Activated CD4-positive, alpha-beta T cell treated with anti-CD3 and anti-CD28 coated beads for 4 hours (primary cell): ENCODE data around the gene CCDC12.

Experiments
- DNase-seq, 2 donors: peaks; one replicate each; pipeline ENCODE4 v3.0.0-alpha.2; 2020

The CCDC12 gene

DNA sequence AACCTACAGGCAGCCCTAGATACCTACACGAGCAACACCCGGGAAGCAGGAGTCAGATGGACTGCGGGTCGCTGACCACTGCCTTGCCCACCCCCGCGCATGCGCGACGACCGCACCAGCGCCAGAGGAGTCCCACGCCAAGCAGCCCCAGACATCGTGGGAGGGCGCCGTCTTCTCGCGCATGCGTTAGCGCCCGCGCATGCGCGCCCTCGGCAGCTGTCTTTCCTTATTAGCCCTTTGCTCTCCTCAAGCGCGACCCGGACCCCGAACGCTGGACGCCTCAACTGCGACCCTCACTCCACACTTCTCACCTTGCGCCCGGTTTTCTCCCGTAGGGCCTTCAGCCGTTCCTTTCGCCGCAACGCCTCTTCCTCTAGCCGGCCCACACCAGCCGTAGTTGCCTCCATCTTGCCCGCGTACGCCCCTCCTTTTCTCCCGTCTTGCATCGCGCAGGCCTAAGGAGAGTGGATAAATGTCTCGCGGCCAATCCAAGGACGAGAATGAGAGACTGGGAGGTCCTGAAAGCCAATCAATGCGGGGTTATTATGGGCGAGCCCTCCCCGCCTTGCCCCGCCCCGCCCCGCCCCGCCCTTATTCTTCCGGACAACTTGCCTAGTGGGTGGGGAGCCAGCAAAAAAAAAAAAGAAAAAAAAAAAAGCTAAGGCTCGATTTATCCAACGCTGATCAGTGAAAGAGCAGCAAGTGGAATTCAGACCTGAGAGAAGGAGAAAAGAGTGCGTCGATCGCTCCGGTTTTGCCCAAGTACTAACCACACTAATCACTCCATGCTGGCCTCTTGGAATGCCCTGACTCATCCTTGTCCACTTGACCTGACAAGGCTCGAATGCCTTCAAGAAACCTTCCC lies at the start of gene CCDC12:
CCDC12 (minus strand) TSS at position 420 of the 865 bp plus-strand sequence; CDS start at position 407, 13 bp downstream.
- DNase-seq: peak; percentile 91 to 95

DNA sequence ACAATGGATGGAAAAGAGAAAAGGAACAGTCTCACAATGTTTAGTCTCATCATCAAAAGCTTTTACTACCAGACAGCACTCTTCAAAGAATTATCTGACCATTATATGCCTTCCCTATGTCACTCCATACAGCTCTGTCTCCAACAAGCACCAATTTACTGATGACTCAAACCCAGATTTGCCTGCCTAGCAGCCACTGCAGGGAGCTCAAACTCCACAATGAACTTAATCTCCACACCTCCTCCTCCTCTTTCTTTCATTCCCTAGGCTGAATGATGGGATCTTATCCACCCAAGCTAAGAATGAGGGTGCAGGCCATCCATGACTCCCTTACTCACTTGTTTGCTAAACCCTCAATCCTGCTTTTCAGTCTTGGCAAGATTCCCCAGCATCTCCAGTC lies 48.4 kb upstream of the CCDC12 start:
- DNase-seq: no peak

DNA sequence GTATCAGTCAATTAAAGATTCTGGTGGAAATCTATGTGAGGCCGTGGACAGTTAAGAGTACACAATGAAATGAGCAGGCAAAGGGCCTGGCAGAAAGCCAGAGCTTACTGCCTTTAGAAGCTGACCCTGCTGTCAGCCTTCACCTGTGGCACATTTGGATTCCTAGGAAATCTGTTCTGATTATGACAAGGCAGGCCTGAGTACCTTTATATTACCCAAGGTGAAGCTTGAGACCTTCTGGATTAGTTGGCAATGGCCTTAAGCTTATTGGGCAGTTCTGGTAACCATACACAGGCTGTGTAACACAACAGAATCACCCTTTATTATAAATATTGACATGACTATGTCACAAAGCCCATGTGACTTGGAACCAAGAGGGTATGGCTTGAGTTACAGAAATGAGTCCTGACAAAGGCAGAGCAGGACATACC lies 46.1 kb upstream of the CCDC12 start:
- no peak for DNase-seq

DNA sequence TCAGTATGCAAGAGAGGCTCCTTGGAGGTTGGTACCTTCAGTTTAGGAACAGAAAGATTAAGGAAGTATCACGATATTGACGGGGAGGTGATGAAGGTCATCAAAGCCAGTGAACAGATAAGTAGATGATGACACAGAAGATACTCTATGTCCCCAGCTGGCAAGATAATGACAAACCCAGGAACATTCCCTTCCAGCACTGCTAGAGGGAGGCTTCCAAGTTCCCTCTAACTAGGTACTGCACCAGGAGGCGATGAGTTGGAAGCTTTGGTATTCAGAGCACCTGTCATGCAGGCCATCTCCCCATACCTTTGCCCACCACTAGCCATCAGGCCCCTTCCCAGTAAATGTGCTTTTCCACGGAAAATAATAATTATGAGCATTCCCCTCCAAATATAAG lies 43.8 kb upstream of the CCDC12 start:
- no peak for DNase-seq

DNA sequence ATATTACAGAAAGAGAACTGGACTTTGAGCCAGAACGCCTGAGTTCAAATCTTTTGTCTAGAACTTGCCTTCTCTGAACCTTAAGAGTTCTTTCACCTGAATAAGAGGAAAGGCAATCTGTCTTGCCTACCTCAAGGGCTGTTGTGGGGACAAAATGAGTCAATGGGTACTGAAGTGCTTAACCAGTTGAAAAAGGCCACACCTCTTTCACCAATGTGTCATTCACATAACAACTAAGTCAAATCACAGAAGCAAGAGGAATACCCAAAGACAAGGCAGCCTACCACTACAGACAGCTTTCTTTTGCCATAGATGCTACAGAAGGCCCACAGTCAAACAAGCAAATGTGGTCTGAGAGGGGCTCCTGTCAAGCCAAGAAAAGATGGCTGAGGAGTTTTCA lies 42.7 kb upstream of the CCDC12 start:
- DNase-seq: no peak

DNA sequence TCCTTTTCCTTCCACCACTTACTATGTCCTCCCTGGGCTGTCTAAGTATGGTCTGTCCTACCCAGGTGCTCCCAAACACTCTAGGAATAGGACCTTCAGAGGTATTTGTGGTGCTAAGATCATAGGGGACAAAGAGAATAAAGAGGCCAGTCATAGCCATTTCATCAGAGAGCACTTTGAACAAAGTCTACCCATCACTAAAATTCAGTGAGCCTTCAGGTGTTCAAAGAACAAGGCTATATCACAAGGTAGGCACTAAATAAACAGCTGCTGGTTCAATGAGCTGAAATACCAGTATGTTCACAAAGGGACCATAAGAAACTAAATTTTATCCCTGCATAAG lies 41.7 kb upstream of the CCDC12 start:
- DNase-seq: no peak

DNA sequence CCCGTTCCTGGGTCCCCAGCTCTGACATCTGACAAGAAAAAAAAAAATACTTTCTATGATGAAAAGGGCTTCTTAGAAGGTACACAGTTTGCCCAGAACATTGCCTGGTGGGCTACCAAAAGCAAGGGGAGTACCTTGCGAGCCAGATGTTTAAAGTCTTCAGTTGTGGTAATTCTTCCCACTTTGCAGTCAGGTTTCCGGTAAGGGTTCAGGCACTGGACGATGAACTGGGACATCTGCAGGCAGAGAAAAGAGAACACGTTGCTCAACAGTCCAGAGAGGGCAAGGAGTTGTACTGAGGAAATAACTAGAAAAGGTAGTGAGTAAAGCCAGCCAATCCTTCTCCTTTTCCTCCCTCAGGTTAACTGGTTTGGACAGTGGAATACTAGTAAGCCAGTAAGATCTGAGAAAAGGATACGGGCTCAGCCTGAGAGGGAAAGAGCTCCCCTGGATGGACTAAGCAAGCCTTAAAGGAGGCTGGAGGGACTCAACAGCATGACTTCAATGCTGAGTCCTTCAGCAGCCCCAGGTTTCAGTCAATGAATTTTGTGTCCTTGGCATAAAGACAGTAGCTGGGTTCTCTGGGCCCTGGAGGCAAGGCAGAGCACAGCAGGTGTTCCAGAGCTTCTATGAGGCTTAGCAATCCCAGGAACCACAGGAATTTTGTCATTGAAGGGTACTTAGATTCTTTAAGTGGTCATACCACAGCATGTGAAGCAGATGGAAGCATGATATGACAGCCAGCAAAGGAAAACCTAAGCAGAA lies 41.1 kb upstream of the CCDC12 start:
- DNase-seq: no peak

DNA sequence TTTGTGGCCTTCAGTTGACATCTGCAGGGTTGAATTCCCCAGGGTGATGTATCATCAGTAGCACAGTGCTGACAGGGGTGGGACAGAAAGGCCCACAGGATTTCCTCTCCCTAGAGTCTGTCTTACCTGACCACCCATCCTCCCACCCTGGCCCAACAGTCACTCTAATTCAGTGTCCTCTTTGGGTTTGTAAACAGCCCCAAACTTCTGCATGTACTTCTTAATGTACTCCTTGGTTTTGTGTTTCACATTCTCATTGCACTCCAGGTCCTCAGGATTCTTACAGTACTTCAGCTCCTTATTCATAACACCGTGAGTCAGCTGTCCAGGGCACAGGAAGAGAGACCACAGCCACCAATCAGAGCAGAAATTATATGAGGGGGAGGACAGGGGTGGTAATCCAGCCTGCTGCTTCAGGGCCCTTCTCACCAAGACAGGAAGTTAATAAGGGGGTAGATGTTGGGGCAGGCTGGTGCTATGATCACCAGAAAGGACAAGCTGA lies 40.4 kb upstream of the CCDC12 start:
- DNase-seq: peak in 1 of 2 donors; percentile 32

DNA sequence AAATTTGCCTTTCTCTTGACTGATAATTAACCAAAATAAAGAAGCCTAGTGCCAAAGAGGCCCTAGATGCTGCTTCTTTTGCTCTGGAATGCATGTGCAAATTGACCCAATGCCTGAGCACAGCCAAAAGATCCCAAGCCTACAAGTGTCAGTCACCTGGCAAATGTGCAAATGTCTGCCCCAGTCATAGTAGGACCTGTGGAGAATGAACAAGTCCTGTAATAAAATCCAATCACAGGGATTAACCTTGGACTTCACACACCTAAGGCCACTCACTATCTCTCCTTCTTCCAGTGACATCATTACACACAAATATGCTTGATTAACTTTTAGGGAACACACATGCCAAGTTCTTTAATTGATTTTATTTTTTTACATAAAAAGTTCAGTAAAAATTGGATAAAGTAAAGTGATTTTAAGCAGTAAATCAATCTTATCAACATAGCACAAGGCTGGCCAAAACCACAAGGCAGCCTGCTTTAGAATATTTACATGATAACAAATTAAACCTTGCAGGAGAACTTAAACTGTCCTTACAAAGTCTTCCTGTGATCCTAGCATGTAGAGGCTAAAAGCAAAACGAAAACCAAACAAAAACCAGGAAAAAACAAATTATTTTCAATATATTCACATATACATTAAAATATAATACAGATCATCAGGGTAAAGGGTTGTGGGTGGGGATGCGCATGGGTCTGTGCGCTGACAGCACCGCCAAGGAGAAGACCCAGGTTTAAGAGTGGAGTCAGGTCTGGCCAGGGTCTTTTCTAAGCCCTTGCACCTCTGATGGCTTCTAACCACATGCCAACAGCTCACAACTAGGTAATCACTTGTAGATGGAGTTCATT lies 39.8 kb upstream of the CCDC12 start:
- no peak for DNase-seq

DNA sequence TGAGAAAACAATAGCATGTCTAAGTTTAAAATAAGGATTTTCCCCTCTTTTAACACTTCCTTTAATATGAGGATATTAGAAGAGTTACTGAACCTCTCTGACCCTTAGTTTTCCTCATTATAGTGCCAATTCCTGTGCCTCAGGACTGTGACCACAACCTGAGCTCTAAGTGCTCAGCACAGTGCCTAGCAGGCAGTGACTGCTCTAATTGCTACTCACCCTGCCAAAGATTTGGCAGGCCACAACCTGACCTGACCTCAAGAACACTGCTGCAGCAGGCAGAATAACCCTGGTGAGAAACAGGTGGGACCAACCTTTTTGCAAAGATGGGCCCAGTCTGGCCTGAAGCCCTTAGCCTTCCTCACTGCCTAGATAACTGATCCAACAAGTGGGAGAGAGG lies 38.6 kb upstream of the CCDC12 start:
- no peak for DNase-seq

DNA sequence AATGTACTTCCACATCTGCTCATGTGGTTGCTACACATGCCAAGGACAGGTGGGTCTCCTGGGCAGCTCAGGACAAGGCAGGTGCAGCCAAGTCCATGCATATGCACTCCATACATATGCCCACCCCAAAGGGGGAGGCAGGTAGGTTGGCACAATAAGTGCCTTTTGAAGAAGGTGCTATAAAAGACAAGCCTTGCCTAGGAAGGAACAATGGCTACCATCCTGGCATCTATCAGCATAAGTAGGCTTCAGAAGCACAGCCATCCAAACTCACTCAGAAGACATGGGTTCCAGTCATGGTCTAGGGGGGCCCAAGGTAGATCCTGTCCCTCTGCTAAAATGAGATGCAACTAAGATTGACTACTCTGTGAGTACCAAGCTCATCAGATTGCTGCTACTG lies 37.5 kb upstream of the CCDC12 start:
- no peak for DNase-seq

DNA sequence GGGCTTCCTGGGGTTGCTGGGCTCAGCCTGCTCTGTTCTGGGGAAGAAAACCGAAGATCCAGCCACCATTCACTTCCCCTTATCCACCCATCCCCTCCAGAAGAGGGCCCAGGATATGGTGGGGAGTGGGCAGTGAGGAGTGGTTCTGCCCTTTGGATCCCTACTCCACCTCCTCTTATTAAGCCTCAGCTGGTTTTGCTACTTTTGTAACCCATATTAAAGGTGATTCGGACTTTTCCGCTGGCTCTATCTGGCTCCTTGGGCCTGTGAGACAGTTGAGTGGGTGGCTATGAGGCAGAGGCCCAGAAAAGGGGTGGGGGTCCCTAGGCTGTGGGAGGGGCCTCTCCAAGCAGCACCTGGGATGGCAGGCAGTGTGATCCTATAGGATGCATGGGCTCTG lies 36.7 kb upstream of the CCDC12 start:
- DNase-seq: no peak

DNA sequence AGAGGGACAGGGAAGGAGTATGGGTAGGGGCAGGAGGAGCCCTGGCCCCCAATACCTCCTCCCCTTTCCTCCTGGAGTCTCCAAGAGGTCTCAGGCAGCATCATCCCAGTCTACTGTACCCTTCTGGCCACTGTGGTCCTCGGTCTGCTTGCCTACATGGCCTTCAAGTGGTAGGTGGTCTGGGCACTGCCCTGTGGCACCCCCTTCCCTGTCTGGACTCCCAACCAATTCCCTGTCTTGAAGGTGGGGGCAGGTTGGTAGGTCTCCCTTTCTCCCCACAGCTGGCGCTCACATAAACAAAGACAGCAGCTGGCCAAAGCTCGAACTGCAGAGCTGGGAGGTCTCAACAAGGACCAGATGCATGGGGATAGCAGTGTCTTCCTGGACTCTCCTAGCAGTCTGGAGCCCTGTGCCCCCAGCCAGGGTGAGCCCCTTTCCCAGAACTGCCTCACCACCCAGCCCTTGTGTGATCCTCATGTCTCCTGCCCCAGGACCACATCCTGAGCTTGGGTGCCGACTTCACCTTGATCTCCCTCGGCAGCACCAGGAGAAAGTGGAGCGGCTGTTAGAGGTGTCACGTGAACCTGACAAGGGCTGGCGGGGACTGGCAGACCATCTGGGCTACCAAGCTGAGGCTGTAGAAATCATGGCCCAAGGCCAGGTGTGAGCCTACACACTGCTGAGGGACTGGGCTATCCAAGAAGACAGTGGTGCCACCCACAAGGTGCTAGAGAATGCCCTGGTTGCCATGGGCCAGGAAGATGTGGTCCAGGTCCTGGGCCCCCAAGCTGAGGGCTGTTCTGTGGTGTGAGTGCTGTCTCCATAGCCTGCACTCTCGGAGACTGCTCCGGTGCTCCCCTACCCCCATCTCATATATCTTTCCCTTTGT lies 36.0 kb upstream of the CCDC12 start:
- no peak for DNase-seq

DNA sequence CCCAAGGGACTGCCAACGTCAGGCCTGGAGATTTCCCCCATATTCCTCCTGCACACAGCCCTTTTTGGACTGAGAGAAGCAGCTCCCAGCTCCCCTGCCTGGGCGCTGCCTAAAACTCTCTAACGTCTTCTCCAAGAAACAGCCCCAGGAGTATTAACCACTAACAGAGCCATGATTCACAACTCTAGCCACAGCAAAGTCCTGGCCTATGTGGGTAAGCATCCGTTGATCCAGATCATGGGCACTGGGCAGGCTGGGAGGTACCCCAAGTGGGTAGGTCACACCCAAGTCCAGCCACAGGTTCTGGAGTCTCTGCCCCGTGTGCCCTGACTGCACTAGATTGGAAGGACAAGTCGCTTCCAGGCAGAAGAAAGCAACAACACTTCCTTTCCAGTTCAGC lies 34.8 kb upstream of the CCDC12 start:
- no peak for DNase-seq

DNA sequence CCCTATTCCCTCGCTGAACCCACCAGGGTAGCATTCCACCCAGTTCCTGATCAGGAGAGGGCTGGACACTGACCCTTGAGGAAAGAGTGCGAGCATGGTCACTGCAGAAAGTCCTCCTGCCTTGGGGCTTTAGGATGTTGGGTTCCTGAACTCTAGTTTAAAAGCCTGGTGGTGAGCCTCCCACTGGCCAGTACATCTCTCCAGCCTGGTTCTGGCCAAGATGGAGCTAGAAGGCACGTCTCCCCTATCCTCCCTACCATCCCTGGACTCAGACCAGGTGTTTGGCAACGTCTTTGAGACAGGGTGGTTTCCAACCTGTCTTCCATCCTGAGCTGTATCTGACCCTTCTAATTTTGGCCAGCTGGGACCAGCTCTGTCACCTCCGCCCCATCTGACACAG lies 34.4 kb upstream of the CCDC12 start:
- no peak for DNase-seq

DNA sequence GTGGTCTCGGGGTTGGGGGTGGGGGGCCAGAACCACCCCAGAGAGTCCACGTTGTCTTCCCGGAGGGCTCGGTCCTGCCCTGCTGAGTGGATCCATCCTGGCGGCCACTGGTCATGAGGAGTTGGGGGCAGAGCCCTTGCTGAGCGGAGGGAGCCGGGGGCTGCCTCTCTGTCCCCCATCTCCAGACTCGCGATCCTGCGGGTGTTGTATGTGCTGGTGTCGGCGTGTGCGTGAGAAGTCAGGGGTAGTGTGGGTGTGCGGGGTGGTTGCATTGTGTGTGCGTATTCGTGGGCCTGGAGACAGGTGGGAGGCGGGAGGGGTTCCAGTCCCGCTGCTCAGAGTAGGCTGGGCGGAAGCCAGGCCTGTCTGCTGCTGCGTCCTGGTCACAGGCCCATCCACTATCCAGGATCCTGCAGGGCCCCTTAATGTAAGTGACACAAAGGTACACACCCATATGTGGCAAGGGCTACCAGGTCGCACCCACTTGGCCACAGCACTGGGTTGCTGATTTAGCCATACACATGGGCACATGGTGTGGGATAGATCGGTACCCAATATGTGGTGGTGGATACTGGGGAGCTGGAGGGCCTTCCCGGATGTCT lies 33.7 kb upstream of the CCDC12 start:
- DNase-seq: no peak

DNA sequence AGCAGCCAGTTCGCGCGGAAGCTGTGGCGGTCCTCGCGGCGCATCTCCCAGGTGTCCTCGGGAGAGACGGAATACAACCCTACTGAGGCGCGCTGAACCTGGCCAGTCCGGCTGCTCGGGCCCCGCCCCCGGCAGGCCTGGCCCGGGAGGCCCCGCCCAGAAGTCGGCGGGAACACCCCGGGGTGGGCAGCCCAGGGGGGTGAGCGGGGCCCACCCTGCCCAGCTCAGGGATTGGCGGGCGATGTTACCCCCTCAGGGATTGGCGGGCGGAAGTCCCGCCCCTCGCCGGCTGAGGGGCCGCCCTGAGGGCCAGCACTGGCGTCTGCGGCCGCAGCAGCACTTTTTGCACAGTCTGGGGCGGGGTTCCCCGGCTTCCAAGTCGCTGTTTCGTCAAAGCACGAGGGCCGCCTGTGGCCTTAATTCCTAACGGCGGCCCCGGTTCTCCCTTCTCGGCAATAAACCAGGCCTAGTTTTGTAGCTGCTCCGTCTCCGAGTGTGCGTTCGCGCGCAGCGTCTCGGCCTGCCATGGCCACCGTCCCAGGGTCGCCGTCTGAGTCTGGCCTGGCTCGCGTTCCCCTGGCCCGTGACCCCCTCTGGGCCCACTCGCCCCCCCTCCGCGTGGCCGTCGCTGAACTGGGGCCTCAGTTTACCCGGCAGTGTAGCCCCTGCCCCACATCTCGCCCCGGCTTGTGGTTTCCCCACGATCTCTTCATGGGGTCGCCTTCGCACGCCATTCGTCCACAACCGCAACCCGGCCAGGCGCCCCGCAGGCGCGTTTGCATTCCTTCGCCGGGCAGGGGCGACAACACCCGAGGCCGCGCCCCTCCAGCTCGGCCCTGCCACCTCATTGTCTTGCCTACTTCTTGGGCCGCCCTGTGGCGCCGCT lies 32.9 kb upstream of the CCDC12 start:
- peak; percentile 33 to 42 for DNase-seq

DNA sequence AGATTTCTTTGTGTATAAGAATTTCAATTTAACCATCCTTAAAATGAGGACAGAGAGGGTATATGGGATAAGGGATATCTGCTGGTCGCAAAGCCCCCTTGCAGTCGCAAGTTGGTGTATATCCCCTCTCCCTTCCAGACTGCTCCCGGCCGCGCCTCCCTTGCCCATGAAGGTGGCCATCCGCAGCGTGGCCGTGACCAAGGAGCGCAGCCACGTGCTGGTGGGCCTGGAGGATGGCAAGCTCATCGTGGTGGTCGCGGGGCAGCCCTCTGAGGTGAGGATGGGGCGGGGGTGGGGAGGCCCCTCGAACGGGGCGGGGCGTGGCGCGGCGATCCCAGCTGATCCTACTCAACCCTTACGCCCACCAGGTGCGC lies 32.3 kb upstream of the CCDC12 start:
- DNase-seq: no peak

DNA sequence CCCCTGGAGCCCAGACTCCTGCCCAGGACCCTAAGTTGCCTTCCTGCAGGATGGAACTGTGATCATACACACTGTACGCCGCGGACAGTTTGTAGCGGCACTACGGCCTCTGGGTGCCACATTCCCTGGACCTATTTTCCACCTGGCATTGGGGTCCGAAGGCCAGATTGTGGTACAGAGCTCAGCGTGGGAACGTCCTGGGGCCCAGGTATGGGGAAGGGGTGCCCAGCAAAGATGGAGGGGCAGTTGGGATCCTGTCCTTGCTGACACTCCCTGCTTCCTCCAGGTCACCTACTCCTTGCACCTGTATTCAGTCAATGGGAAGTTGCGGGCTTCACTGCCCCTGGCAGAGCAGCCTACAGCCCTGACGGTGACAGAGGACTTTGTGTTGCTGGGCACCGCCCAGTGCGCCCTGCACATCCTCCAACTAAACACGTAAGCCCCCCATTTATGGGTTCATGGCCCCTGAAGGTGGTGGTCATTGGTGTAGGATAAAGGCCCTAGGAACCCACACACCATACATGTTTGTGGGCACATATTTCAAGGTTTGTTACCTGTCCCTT lies 31.8 kb upstream of the CCDC12 start:
- no peak for DNase-seq
